Activated CD8-positive, alpha-beta memory T cell treated with anti-CD3 and anti-CD28 coated beads, Interleukin-2, amount 10 ng/mL, durations not matched to agents 7 days and 5 days (primary cell): ENCODE data around the gene EPHB3. TPM values are rescaled to one million over a fixed set of nuclear protein-coding genes. Genes with fewer than 3 reads are reported as not detected.

Experiments used
- ATAC-seq: fragments of 150-1000 bp; cut with Tn5 transposase; one replicate; pipeline ENCODE4 v1.10.0; 2021; ENCODE audit warnings: moderate library complexity
- CTCF ChIA-PET: fragments of 350-600 bp; sonication (Branson Sonifier 250); formaldehyde crosslinking; loops from one replicate; lab custom pipeline; 2021; ENCODE audit warnings: antibody characterized with exemption; lab: Charles Lee
- DNase-seq: peaks from one replicate; pipeline ENCODE4 v3.0.0-alpha.2; 2020
- H3K27ac Mint-ChIP-seq: one replicate; pipeline ENCODE4 v1.8.0; 2021; ENCODE audit warnings: mild to moderate bottlenecking, mixed read lengths
- H3K27me3 Mint-ChIP-seq: one replicate; pipeline ENCODE4 v1.8.0; 2021; ENCODE audit warnings: mixed read lengths
- H3K36me3 Mint-ChIP-seq: one replicate; pipeline ENCODE4 v1.8.0; 2021; ENCODE audit warnings: mild to moderate bottlenecking, mixed read lengths
- H3K4me1 Mint-ChIP-seq: one replicate; pipeline ENCODE4 v1.8.0; 2021; ENCODE audit warnings: mixed read lengths
- H3K4me3 Mint-ChIP-seq: one replicate; pipeline ENCODE4 v1.8.0; 2021; ENCODE audit warnings: mild to moderate bottlenecking, moderate library complexity, mixed read lengths
- H3K9me3 Mint-ChIP-seq: one replicate; pipeline ENCODE4 v1.8.0; 2022; ENCODE audit warnings: low read depth, mixed read lengths
- total RNA-seq, 2 experiments: library from RNA; stranded (reverse); gene quantifications; one replicate each; pipeline ENCODE4 v1.2.3, GENCODE V29; 2021

EPHB3 gene
- total RNA-seq: not detected

DNA sequence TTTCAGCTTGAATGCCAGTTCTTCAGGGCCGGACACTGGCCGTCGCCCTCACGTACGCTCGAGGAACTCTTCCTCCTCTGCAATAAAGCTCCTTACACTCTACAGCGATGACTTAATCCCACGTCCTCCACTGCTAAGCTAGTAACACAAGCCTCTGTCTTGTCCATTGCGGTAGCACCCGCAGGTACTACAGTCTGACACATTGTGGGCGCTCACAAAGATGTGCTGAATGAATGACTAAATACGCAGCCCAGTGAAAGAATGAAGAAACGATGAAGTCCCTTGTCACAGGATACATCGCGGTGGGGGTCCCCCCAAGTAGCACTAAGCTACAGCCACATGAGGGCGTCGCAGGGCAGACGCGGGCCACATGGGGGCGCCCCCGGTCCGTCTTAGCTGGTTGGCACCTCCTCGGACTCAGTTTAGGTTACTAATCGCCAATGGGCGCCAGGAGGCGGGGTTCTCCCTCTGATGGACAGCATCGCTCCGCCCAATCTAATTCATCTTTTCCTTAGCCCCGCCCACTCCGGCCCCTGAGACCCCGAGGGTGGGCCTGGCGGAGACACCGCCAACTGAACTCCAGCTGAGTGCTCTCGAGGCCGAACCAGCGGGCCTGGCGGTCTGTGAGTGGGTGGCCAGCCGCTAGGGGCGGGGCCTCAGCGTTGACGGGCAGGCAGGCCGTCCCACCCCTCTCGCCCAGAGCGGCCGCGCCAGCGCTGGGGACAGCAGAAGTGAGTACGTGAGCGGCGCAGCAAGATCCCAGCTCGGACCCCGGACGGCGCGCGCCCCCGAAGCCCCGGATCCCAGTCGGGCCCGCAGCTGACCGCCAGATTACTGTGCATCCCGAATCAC is at the start of gene EPHB3:
EPHB3 (plus strand) TSS at position 725 of the 852 bp plus-strand sequence. CDS start 451 bp downstream, outside the sequence.
- H3K9me3 Mint-ChIP-seq: no peaks in the 10 kb centered on the region
- peak within 1 kb of the TSS; percentile 23 for H3K4me3 Mint-ChIP-seq
- H3K27ac Mint-ChIP-seq: no peak within 1 kb of the TSS
- H3K27me3 Mint-ChIP-seq: peaks cover 73% of the 10 kb centered on the region
- no peaks in the 10 kb centered on the region for H3K36me3 Mint-ChIP-seq
- DNase-seq: peak; percentile 94
- peaks cover 9% of the 10 kb centered on the region for H3K4me1 Mint-ChIP-seq
- peak; percentile 89 for ATAC-seq
- CTCF ChIA-PET: interaction anchor here (0.6 to 2.3 kb wide), 48 partner anchors 8 to 746 kb away, joined by 3 to 16 read pairs (median 4); partner anchors contain the start of genes CLCN2, POLR2H and VPS8

DNA sequence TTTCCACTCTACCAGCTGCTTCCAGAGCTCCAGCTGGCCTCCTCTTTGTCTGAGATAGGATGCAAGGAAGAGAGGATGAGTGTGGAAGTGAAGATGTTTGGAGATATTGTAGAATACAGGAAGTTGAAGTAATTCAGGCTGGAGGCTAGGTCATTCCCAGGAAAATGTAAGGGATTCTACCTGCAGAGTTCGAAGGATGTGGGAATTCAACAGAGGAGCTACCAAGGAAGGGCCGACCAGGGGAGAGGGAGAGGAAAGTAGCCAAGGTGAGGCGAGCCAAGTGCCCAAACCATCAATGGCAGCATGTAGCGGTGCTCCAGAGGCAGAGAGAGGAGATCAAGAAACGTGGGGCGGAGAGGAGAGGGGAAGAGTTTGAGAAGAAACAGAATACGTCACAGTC is 49.0 kb upstream of the EPHB3 start:
- no peak overlapping the region for H3K27ac Mint-ChIP-seq
- no peak overlapping the region for H3K4me3 Mint-ChIP-seq
- DNase-seq (no peak), ATAC-seq (no peak)
- H3K36me3 Mint-ChIP-seq: no peaks in the 10 kb centered on the region
- H3K27me3 Mint-ChIP-seq: peaks cover 67% of the 10 kb centered on the region
- peaks cover 10% of the 10 kb centered on the region for H3K4me1 Mint-ChIP-seq
- CTCF ChIA-PET: interaction anchor here (0.9 to 5.9 kb wide), 15 partner anchors 10 to 628 kb away, joined by 3 to 74 read pairs (median 4); partner anchors contain the start of genes EPHB3 and PARL
- no peaks in the 10 kb centered on the region for H3K9me3 Mint-ChIP-seq

DNA sequence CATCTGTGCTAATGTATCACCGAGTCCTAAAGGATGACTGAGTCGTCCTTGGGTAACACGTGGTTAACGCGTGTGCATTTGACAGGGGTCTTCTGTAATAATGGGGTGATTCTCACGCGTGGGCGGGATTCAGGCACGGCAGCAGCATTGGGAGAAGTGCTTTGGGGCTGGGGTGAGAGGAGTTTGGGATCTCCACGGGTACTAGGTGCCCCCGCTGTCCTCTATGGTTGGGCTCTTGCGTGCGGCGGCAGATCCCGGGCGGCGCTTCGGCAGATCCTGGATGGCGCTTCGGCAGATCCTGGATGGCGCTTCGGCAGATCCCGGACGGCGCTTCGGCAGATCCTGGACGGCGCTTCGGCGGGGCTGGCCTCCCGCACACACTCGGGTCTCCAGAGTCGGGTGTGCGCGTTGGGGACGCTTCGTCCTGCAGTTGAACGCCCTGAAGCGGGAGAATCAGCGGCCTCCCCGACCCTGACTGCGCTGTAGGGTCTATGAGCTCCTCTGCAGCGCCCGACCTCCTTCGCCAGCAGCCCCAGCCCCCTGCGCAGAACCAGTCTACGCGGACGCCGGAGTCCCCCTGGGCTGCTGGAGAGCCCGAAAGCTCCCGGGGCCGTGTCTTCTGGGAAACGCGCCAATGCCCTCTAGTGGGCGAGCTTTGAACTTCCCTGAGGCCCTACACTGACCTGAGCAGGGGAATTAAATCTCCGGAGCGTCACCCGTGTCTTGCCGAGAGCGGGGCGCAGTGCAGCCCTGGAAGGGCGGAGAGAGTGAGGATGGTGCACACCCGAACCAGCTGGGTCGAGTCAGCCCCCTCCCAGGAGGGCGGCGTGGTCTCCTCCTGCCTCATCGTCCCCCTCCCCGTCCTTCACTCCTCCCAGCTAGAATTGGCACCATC is 48.1 kb upstream of the EPHB3 start:
- Mint-ChIP-seq H3K9me3 (no peaks in the 10 kb centered on the region), H3K4me3 (peak overlapping the region; percentile 19), H3K4me1 (peaks cover 10% of the 10 kb centered on the region), H3K27ac (no peak overlapping the region), H3K27me3 (peaks cover 74% of the 10 kb centered on the region), H3K36me3 (no peaks in the 10 kb centered on the region)
- CTCF ChIA-PET: interaction anchor here (0.5 to 5.9 kb wide), 37 partner anchors 8 to 629 kb away, joined by 3 to 74 read pairs (median 4); partner anchors contain the start of genes EPHB3 and PARL
- DNase-seq (peak; percentile 87), ATAC-seq (peak; percentile 99)

DNA sequence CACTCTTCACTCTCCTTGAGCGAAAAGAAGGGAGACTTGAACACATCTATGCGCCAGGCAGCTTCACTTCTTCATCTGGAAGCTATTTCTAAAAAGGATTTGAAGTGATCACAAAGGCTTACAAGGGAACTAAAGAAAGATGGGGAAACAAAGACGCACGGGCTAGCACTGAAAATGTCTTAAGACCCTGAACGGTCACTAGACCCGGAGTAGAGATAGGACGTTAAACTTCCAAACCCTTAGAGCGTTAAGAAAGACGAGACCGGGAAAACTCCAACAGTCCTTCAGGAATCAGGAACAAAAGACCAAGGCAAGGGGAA is 47.5 kb upstream of the EPHB3 start:
- CTCF ChIA-PET: interaction anchor here (0.5 to 5.9 kb wide), 34 partner anchors 9 to 630 kb away, joined by 3 to 74 read pairs (median 4); partner anchors contain the start of genes EPHB3 and PARL
- H3K27ac Mint-ChIP-seq: no peak overlapping the region
- peak overlapping the region; percentile 14 for H3K4me3 Mint-ChIP-seq

DNA sequence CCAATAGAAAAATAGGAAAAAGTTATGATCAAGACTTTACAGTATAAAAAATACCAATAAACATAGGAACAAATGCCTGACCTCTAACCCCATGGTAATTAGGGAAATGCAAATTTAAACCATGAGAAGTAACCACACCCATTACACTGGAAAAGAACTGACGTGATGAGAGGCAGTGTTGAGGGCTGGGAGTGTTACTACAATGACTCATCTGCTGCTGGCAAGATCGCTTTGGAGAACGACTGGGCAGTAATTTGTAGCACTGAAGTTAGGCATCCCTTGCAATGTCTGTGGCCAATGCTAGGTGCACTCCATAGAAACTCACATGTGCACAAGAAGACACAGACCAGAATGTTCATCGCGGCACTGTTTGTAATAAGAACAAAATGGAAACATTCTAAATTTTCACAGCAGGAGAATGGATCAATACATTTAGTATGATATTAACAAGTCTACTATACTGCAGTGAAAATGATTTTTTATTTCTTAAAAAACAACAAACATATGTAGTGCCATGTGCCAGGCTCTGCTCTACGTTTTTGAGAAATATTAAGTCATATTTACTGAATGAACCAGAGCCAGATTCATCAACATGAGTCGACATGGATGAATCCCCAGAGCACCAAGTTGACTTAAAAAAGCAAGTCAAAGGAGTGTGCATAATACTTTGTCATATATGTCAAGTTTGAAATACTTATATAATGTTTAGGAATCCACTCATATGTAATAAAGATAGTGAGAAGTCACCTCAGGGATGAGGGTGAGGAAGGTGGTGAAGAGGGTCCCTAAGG is 37.6 kb upstream of the EPHB3 start:
- H3K27me3 Mint-ChIP-seq: peaks cover 65% of the 10 kb centered on the region
- CTCF ChIA-PET: interaction anchor here (8.3 kb wide), 1 partner anchor 10 kb away, joined by 65 read pairs; no protein-coding TSS in a partner anchor
- peak overlapping the region; percentile 25 for H3K4me3 Mint-ChIP-seq
- no peaks in the 10 kb centered on the region for H3K36me3 Mint-ChIP-seq
- H3K9me3 Mint-ChIP-seq: no peaks in the 10 kb centered on the region
- DNase-seq: no peak
- H3K4me1 Mint-ChIP-seq: peaks cover 15% of the 10 kb centered on the region
- peak; percentile 65 for ATAC-seq
- no peak overlapping the region for H3K27ac Mint-ChIP-seq

More for the DNA sequence above, 47.5 kb upstream of the EPHB3 start:
- no peak for ATAC-seq
- peaks cover 80% of the 10 kb centered on the region for H3K27me3 Mint-ChIP-seq
- H3K4me1 Mint-ChIP-seq: peaks cover 10% of the 10 kb centered on the region
- no peaks in the 10 kb centered on the region for H3K36me3 Mint-ChIP-seq
- H3K9me3 Mint-ChIP-seq: no peaks in the 10 kb centered on the region
- no peak for DNase-seq

DNA sequence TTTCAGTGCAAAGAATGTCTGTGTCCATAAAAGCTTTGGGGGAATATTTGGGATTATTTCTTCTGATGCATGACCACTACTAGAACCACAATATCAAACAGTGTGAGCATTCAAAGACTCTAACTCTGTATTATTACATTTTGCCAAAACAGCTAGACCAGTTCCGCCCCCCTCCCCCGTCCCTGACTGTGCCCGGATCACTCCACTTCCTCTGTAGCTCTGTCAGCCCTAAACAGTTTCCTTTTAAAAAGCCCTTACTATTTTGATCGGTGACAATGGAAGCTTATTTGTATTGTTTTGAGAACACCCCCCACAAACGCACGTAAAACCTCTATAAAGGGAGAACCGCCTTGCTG is 36.6 kb upstream of the EPHB3 start:
- peak; percentile 82 for ATAC-seq
- DNase-seq: peak; percentile 53
- Mint-ChIP-seq H3K36me3 (no peaks in the 10 kb centered on the region), H3K4me1 (peaks cover 15% of the 10 kb centered on the region), H3K27ac (peak overlapping the region; percentile 63), H3K9me3 (no peaks in the 10 kb centered on the region), H3K27me3 (peaks cover 64% of the 10 kb centered on the region), H3K4me3 (peak overlapping the region; percentile 80)
- CTCF ChIA-PET: interaction anchor here (0.9 to 8.3 kb wide), 4 partner anchors 11 to 153 kb away, joined by 3 to 65 read pairs (median 24); no protein-coding TSS in a partner anchor

DNA sequence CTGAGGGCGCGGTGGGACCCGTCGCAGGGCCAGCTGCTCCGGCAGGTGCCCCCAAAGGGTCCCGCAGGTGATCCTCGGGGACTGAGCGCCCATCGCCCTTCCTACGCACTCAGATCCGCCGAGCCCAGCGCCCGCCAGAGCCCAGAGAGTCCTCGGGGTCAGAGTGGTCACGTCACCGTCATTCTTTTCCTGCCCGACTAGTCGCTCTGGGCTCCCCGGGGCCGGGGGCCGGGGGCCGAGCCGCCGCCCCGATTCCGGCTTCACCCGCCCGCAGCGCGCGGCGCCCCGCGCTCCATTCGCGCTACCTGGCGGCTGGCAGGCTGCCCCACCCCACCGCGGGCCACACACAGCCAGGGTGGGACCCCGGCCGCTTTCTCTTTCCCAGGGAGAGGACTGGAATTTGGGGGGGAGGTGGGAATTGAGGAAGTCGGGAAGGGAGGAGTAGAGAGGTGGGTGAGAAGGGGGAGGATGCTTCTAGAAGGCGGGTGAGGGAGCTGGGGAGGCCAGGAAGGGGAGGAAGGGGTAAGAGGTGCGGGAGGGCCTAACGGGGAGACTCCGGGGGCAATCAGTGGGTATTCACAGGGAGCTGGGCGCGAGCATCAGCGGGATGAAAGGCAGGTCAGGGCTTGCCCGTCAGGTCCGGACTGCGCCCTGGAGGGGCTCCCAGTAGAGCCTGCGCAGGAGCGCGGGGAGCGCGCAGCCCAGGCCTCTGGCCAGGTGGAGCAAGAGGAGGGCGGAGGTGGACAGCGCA is 36.1 kb upstream of the EPHB3 start:
- H3K4me1 Mint-ChIP-seq: peaks cover 15% of the 10 kb centered on the region
- no peak for DNase-seq
- peak overlapping the region; percentile 63 for H3K27ac Mint-ChIP-seq
- no peaks in the 10 kb centered on the region for H3K9me3 Mint-ChIP-seq
- peak overlapping the region; percentile 80 for H3K4me3 Mint-ChIP-seq
- CTCF ChIA-PET: interaction anchor here (0.9 to 8.3 kb wide), 6 partner anchors 12 to 265 kb away, joined by 3 to 65 read pairs (median 8); no protein-coding TSS in a partner anchor
- H3K27me3 Mint-ChIP-seq: peaks cover 68% of the 10 kb centered on the region
- peak; percentile 66 for ATAC-seq
- H3K36me3 Mint-ChIP-seq: no peaks in the 10 kb centered on the region

DNA sequence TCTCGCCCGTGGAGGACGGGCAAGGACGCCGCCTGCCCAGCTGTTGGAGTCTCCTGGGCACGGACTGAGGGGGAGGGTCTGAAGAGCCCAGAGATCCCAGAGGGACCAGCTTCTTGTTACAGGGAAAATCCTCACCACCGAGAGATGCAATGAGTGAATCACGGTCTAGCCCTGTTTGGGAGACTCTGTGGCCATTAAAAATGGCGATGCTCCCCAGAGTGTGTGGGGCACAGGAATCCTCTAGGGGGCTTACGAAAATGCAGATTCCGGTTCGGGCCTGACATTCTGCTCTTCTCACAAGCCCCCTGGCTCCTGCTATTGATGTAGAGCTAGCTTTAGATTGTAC is 35.5 kb upstream of the EPHB3 start:
- Mint-ChIP-seq H3K4me3 (peak overlapping the region; percentile 42), H3K27ac (no peak overlapping the region), H3K9me3 (no peaks in the 10 kb centered on the region), H3K27me3 (peaks cover 71% of the 10 kb centered on the region), H3K36me3 (no peaks in the 10 kb centered on the region), H3K4me1 (peaks cover 15% of the 10 kb centered on the region)
- DNase-seq: no peak
- peak; percentile 9 for ATAC-seq
- CTCF ChIA-PET: interaction anchor here (0.9 to 8.3 kb wide), 6 partner anchors 12 to 265 kb away, joined by 3 to 65 read pairs (median 8); no protein-coding TSS in a partner anchor

DNA sequence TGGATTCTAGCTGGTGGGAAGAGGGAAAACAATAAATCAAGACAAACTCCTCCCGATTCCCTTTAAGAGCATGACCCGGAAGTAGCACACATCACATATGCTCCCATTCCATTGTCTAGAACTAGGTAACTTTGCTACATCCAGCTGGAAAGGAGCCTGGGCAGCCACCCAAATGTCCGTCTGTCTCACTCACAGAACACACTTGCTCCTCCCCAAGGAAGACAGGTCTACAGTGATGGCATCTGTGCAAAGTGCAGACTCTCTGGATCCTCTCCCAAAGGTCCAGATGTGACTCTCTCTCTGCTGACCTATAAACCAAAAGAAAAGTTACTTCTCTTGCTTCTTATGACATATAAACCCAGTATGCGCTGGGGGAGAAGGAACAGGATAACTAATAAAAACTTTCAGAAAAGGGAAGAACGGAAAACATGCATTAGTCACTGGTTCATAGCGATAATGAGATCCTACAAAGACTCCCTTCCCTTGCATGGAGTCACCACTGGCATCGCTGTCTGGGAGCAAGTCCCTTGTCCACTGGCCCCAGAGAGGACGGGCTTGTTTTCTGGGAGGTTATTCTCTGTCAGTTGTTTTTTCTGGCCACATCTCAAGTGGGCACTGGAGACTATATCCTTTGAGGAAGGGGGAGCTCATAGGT is 29.8 kb upstream of the EPHB3 start:
- no peak for ATAC-seq
- Mint-ChIP-seq H3K9me3 (no peaks in the 10 kb centered on the region), H3K4me1 (no peaks in the 10 kb centered on the region), H3K27me3 (peaks cover 57% of the 10 kb centered on the region), H3K36me3 (no peaks in the 10 kb centered on the region), H3K27ac (no peak overlapping the region), H3K4me3 (no peak overlapping the region)
- CTCF ChIA-PET: interaction anchor here (1.2 to 8.3 kb wide), 4 partner anchors 10 to 114 kb away, joined by 3 to 65 read pairs (median 12); no protein-coding TSS in a partner anchor
- DNase-seq: peak; percentile 19

DNA sequence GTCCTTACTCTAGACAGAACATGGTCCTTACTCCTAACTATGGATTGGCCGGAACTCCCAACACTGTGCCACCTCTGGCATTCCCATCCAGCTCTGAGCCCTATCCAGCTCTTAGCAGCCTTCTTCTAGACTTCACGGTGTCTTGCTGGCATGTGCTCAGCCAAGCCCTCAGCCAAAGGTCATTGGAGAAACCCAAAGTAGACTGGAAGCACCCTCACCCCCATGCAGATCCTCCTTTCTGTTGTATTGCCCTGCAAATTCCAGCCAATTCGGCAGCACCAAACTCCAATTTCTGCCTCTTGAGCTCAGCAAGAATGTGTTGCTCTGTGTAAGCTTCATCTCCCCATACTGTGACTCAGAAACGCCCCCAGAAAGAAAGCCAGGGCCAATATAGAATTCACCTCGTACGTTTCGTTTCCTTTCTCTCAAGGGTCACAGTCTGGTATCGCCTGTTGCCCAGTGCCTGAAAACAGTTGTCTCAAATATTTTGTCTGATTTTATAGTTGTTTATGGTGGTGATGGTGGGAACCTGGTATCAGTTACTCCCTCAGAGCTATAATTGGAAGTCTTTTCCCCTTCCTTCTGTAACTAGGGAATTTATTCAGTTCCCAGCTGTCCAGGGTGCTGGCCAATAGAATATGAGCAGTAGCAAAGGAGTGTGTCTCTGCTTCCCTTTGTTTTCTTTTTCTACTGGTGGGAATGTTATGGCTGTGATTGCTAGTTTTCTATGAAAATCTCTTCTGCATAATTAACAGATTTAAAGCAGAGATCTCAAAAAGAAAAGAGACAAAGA is 28.4 kb upstream of the EPHB3 start:
- DNase-seq (peak; percentile 28), ATAC-seq (no peak)
- CTCF ChIA-PET: interaction anchor here (1.7 kb wide), 1 partner anchor 19 kb away, joined by 5 read pairs; no protein-coding TSS in a partner anchor
- Mint-ChIP-seq H3K4me1 (no peaks in the 10 kb centered on the region), H3K27ac (no peak overlapping the region), H3K4me3 (no peak overlapping the region), H3K36me3 (no peaks in the 10 kb centered on the region), H3K9me3 (no peaks in the 10 kb centered on the region), H3K27me3 (peaks cover 60% of the 10 kb centered on the region)
